Stomach (tissue), 9 donors: ENCODE data around the gene CEACAM6. TPM values are rescaled to one million over a fixed set of nuclear protein-coding genes. Genes with fewer than 3 reads are reported as not detected.

ENCODE experiments used
- DNase-seq, 2 donors: peaks; one replicate each; pipeline versions ENCODE4 v3.0.0 to v3.0.0-alpha.2; 2013 to 2019
- H3K27ac ChIP-seq, 5 donors: fragments of 200-600 bp in 4 of 5; sonication (generic) in 4 of 5; one replicate each; pipeline ENCODE4 v1.5.1; 2013 to 2019; ENCODE audit warnings: mild to moderate bottlenecking in 1 of 5, moderate library complexity in 1 of 5
- H3K27me3 ChIP-seq, 3 donors: fragments of 200-600 bp; sonication (generic); one replicate each; pipeline ENCODE4 v1.5.1; 2017 to 2019; ENCODE audit warnings: mixed run types in 1 of 3
- H3K36me3 ChIP-seq, 4 donors: fragments of 200-600 bp; sonication (generic); 1 replicate in 3 of 4; 2 replicates in 1 of 4; pipeline ENCODE4 v1.5.1; 2016 to 2019
- H3K4me1 ChIP-seq, 4 donors: fragments of 200-600 bp; sonication (generic); one replicate each; pipeline ENCODE4 v1.5.1; 2016 to 2019
- H3K4me3 ChIP-seq, 4 donors: fragments of 200-600 bp; sonication (generic) in 3 of 4; one replicate each; pipeline ENCODE4 v1.5.1; 2016 to 2019; ENCODE audit warnings: mild to moderate bottlenecking in 1 of 4
- H3K9me3 ChIP-seq, 4 donors: fragments of 200-600 bp; sonication (generic); one replicate each; pipeline ENCODE4 v1.5.1; 2016 to 2019
- CTCF ChIP-seq, 7 experiments: fragments of 450-650 bp in 4 of 7; fragments of 200-600 bp in 3 of 7; sonication (generic) in 3 of 7; IDR thresholded peaks; one replicate each; pipeline ENCODE4 v1.5.1; 2016 to 2019; ENCODE audit warnings: antibody characterized with exemption in 7 of 7, control low read depth in 2 of 7, mild to moderate bottlenecking in 1 of 7
- EP300 ChIP-seq: sonication (generic); formaldehyde crosslinking; IDR thresholded peaks from one replicate; pipeline ENCODE4 v1.6.1; 2017; ENCODE audit warnings: antibody characterized with exemption
- POLR2A ChIP-seq, 4 donors: fragments of 450-650 bp; IDR thresholded peaks; one replicate each; pipeline ENCODE4 v1.6.1; 2016; ENCODE audit warnings: antibody characterized with exemption in 4 of 4, control low read depth in 2 of 4, mild to moderate bottlenecking in 1 of 4, moderate library complexity in 1 of 4
- POLR2AphosphoS5 ChIP-seq, 3 donors: sonication (generic); formaldehyde crosslinking; IDR thresholded peaks; one replicate each; pipeline ENCODE4 v1.6.1; 2016; ENCODE audit warnings: antibody characterized with exemption in 3 of 3
- WGBS, 5 donors: extraction: QIAGEN DNeasy Blood & Tissue Kit in 3 of 5; methylation state at CpG; one replicate each; pipeline versions ENCODE4 v1.1.5 to v1.1.7; 2013 to 2018; 5-methylcytosine and 5-hydroxymethylcytosine counted together
- intact Hi-C: fragments of 100-400 bp; cut with DNase I; formaldehyde crosslinking; loops from one replicate; pipeline ENCODE4 v1.15.1; 2023; ENCODE audit warnings: low total_unique reads
- polyA plus RNA-seq, 3 donors: library from polyadenylated mRNA; stranded (reverse); fragments of 200-250 nt; gene quantifications; one replicate each; pipeline ENCODE4 v1.2.3, GENCODE V29; 2013
- total RNA-seq, 5 donors: library from RNA; depleted of rRNA; stranded (reverse); fragments of >200 nt; gene quantifications; one replicate each; pipeline versions ENCODE4 v1.1.0 to v1.2.3, GENCODE V29; 2014 to 2016
- donor health status: healthy with polysubstance abuse.
- donor health status: Bipolar disorder and iron deficiency.
- donor health status: healthy.

Gene CEACAM6
- total and polyA plus RNA-seq, 8 donors, result 1.7 to 29.6 (median 11.3) TPM; not detected in 2

- Histone ChIP-seq H3K27me3 (peaks cover 0 to 25% (median 6%) of the 10 kb centered on the region in 3 donors), H3K36me3 (no peaks in the 10 kb centered on the region), H3K9me3 (no peaks in the 10 kb centered on the region), H3K4me1 (no peaks in the 10 kb centered on the region), H3K27ac (peak overlapping the region in 1 of 5 donors; percentile 71), H3K4me3 (no peak overlapping the region)
- 61 to 68% (median 67%) methylated on average over 3 of the region's 3 CpGs for WGBS, 5 donors
- TF ChIP-seq CTCF (IDR thresholded peaks at IDR 0.05), result no peak
- TF ChIP-seq POLR2A (IDR thresholded peaks at IDR 0.05), result no peak
- TF ChIP-seq EP300, result no peak
- no peak for TF ChIP-seq POLR2AphosphoS5 (IDR thresholded peaks at IDR 0.05)
- DNase-seq, result peak in 1 of 2 donors; percentile 5
- intact Hi-C loops, result no loop called here
Observed at GRCh38 chr19:41811981-41812380, 56.7 kb downstream of the CEACAM6 start.

- WGBS, 5 donors, result 45 to 67% (median 63%) methylated on average over 4 of the region's 4 CpGs
- Histone ChIP-seq H3K4me1 (no peaks in the 10 kb centered on the region), H3K4me3 (no peak overlapping the region), H3K36me3 (no peaks in the 10 kb centered on the region), H3K9me3 (no peaks in the 10 kb centered on the region), H3K27ac (no peak overlapping the region), H3K27me3 (peaks cover 0 to 20% (median 6%) of the 10 kb centered on the region in 3 donors)
- DNase-seq, result no peak
- TF ChIP-seq EP300, result no peak
- no peak for TF ChIP-seq POLR2AphosphoS5 (IDR thresholded peaks at IDR 0.05)
- TF ChIP-seq CTCF (IDR thresholded peaks at IDR 0.05), result no peak
- no peak for TF ChIP-seq POLR2A (IDR thresholded peaks at IDR 0.05)
- intact Hi-C loops, result no loop called here
Observed at GRCh38 chr19:41813911-41814310, 58.6 kb downstream of the CEACAM6 start.

DNA sequence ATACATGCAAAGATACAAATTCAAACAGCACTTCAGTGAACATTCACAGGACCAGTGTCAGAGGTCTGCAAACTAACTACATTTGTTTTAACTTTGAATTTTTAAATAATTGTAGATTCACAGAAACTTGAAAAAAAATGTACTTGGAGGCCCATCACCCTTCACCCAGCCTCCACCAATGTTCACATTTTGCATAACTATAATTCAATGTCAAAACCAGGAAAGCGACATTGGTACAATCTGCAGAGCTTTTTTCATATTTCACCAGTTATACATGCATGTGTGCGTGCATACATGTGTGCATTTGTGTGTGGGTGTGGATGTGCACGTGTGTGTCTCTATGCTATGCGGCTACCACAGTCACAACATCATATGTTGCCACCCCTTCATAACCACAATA, 60.0 kb downstream of the CEACAM6 start:
- intact Hi-C loops, result no loop called here
- peaks cover 0 to 8% (median 0%) of the 10 kb centered on the region in 3 donors for H3K27me3 ChIP-seq
- no peak for DNase-seq
- H3K36me3 ChIP-seq, result no peaks in the 10 kb centered on the region
- no peaks in the 10 kb centered on the region for H3K4me1 ChIP-seq
- H3K27ac ChIP-seq, result no peak overlapping the region
- TF ChIP-seq EP300, result no peak
- no peak for TF ChIP-seq POLR2A (IDR thresholded peaks at IDR 0.05)
- TF ChIP-seq POLR2AphosphoS5 (IDR thresholded peaks at IDR 0.05), result no peak
- no peak for TF ChIP-seq CTCF (IDR thresholded peaks at IDR 0.05)
- WGBS, 5 donors, result 65 to 79% (median 74%) methylated on average over 4 of the region's 4 CpGs
- H3K9me3 ChIP-seq, result no peaks in the 10 kb centered on the region
- no peak overlapping the region for H3K4me3 ChIP-seq

- Histone ChIP-seq H3K9me3 (no peaks in the 10 kb centered on the region), H3K27me3 (peaks cover 0 to 13% (median 0%) of the 10 kb centered on the region in 3 donors), H3K4me1 (no peaks in the 10 kb centered on the region), H3K27ac (no peak overlapping the region), H3K4me3 (no peak overlapping the region), H3K36me3 (no peaks in the 10 kb centered on the region)
- DNase-seq, result no peak
- TF ChIP-seq CTCF (IDR thresholded peaks at IDR 0.05) (no peak), POLR2A (IDR thresholded peaks at IDR 0.05) (no peak), POLR2AphosphoS5 (IDR thresholded peaks at IDR 0.05) (no peak), EP300 (no peak)
- 25 to 49% (median 36%) methylated on average over 2 of the region's 2 CpGs for WGBS, 5 donors
- intact Hi-C loops, result no loop called here
Observed at GRCh38 chr19:41816761-41817160, 61.4 kb downstream of the CEACAM6 start.
